Measurements from ENCODE around the gene INAFM2.

INAFM2 gene

GRCh38 chr15:40365016-40365415, 41.5 kb downstream of the INAFM2 start:
- DNase-seq (ENCODE audit: low spot score), result no peak

- DNase-seq (ENCODE audit: low spot score), result no peak
These were observed 42.3 kb downstream of the INAFM2 start for GRCh38 chr15:40365624-40366456.

- no peak for DNase-seq (ENCODE audit: low spot score)
These were observed 43.2 kb downstream of the INAFM2 start for GRCh38 chr15:40366457-40367370.

- DNase-seq (ENCODE audit: low spot score), result no peak
These were observed 43.8 kb downstream of the INAFM2 start for GRCh38 chr15:40367371-40367685.

GRCh38 chr15:40367686-40368611, 44.5 kb downstream of the INAFM2 start:
- DNase-seq (ENCODE audit: low spot score), result peak; percentile 90

GRCh38 chr15:40368719-40369473, 45.4 kb downstream of the INAFM2 start:
- DNase-seq (ENCODE audit: low spot score), result no peak

- DNase-seq (ENCODE audit: low spot score), result no peak
These were observed 46.0 kb downstream of the INAFM2 start for GRCh38 chr15:40369474-40369869.

- no peak for DNase-seq (ENCODE audit: low spot score)
These were observed 46.5 kb downstream of the INAFM2 start for GRCh38 chr15:40369971-40370370.

- no peak for DNase-seq (ENCODE audit: low spot score)
These were observed 49.5 kb downstream of the INAFM2 start for GRCh38 chr15:40372981-40373380.

Data from germinal center (tissue), 1 donor.